RWPE1 (cell line): Measurements from ENCODE around the gene ZDHHC7.
"Not testable (repeated sequence)": the region's sequence is repeated elsewhere in the genome, so short reads cannot be mapped to it uniquely, and the experiment has no call there.

Source experiments
- CTCF ChIA-PET: fragments of 350-600 bp; sonication (Branson Sonifier 250); formaldehyde crosslinking; extraction: SDS; loops from one replicate; lab custom pipeline; 2021; lab: Yijun Ruan, JAX
- POLR2A ChIA-PET: fragments of 400-600 bp; formaldehyde crosslinking; extraction: SDS; loops from one replicate; lab custom pipeline; 2020; ENCODE audit warnings: antibody characterized with exemption; ENCODE audit not compliant: low non-redundant PET; lab: Yijun Ruan, JAX
- DNase-seq: peaks from one replicate; pipeline ENCODE4 v3.0.0; 2012; ENCODE audit warnings: low spot score
- H3K27ac ChIP-seq: fragments of 450-650 bp; 2 replicates; pipeline ENCODE4 v1.5.1; 2017
- TF ChIP-seq, protein P1 (sequence below): fragments of 450-650 bp; conservative IDR thresholded peaks from 2 replicates; pipeline ENCODE4 v1.5.1; 2017; ENCODE audit warnings: low read depth, mild to moderate bottlenecking

The ZDHHC7 gene

DNA sequence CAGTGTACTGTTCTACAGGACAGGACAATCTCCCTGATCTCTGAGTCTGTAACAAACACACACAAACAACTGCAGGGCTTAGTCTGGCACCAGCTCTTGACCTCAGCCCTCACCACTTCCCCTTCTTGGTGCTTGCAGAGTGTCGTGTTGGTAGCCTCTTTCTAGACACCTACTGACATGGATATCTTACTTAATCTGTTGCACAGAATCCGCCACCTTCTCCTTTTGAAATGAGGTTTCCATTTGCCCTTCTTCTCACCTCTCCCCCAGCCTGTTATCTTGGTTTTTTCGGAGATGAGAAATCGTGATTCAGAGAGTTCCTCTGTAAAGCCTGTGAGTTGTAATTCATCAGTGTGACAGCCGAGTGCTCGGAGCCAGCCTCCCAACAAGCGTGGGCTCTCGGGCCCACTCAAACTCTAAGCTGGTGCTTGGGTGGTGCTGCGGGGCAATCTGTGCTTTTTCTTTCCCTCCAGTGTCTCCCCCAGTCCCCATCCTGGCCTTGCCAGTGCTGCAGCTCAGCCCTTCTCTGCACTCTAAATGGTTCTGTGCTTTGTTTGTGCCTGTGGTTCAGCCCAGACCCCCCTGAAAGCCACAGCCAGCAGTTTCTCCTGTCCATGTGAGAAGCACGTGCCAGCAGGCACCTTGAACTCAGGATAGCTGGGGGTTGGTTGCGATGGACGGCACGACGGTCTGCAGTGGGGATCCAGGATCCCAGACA lies 44.3 kb upstream of the ZDHHC7 start:
- no peak for DNase-seq
- H3K27ac ChIP-seq, result no peak overlapping the region
- TF ChIP-seq, protein P1, sequence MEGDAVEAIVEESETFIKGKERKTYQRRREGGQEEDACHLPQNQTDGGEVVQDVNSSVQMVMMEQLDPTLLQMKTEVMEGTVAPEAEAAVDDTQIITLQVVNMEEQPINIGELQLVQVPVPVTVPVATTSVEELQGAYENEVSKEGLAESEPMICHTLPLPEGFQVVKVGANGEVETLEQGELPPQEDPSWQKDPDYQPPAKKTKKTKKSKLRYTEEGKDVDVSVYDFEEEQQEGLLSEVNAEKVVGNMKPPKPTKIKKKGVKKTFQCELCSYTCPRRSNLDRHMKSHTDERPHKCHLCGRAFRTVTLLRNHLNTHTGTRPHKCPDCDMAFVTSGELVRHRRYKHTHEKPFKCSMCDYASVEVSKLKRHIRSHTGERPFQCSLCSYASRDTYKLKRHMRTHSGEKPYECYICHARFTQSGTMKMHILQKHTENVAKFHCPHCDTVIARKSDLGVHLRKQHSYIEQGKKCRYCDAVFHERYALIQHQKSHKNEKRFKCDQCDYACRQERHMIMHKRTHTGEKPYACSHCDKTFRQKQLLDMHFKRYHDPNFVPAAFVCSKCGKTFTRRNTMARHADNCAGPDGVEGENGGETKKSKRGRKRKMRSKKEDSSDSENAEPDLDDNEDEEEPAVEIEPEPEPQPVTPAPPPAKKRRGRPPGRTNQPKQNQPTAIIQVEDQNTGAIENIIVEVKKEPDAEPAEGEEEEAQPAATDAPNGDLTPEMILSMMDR, result no peak
- ChIA-PET POLR2A (no interaction called here), CTCF (interaction anchor here (1.1 kb wide), 1 partner anchor 31 kb away, joined by 6 read pairs; no protein-coding TSS in a partner anchor)

DNA sequence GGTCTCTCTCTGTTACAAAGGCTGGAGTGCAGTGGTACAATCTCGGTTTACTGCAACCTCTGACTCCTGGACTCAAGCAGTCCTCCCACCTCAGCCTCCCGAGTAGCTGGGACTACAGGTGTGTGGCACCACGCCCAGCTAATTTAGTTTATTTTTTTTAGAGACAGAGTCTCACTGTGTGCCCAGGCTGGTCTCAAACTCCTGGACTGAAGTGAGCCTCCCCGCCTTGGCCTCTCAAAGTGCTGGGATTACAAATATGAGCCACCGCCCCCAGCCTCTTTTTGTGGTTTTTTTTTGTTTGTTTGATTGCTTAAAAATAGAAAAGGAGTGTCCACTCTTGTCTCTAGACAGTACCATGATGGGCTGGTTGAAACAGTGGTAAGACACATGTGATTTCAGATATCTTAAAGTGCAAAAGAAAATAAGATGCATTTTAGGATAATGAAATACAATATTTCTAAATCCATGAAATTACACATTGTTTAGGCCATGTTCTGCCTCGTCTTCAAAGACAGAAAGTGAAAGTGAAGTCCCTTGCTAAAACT lies 43.7 kb upstream of the ZDHHC7 start:
- ChIA-PET POLR2A (interaction anchor here (0.7 kb wide), 1 partner anchor 26 kb away, joined by 5 read pairs; no protein-coding TSS in a partner anchor), CTCF (no interaction called here)
- H3K27ac ChIP-seq, result no peak overlapping the region
- no peak for DNase-seq
- TF ChIP-seq, protein P1, result no peak

DNA sequence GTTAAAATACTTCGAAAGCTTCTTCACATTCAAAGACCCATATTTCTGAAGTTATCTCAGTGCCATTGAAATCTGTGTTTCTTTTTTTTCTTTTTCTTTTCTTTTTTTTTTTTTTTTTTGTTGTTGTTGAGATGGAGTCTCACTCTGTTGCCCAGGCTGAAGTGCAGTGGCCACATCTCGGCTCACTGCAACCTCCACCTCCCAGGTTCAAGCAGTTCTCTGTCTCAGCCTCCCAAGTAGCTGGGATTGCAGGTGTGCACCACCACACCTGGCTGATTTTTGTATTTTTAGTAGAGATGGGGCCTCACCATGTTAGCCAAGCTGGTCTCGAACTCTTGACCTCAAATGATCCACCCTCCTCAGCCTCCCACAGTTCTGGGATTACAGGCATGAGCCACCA lies 43.0 kb upstream of the ZDHHC7 start:
- ChIA-PET POLR2A (interaction anchor here (0.7 kb wide), 1 partner anchor 27 kb away, joined by 5 read pairs; no protein-coding TSS in a partner anchor), CTCF (interaction anchor here (0.6 to 0.7 kb wide), 2 partner anchors 11 to 259 kb away, joined by 4 to 5 read pairs; no protein-coding TSS in a partner anchor)
- H3K27ac ChIP-seq, DNase-seq: not testable (repeated sequence)

DNA sequence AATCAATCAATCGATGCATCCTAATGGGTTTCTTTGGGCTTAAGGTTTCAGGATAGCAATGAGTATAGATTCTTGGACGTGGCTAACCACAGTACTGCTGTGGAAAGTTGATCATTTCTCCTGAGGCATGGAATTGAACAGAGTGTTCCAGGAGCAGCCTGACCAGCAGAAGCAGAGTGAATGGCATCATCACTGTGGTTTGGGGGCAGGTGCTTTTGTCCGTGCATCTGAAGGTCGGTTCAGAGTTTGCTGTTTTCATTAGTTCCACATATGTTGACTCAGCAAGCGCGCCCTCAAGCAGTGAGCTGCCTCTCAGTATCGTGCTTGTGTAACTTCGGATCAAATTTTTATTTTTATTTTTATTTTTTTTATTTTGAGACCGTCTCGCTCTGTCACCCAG lies 41.2 kb upstream of the ZDHHC7 start:
- H3K27ac ChIP-seq, result no peak overlapping the region
- ChIA-PET CTCF (interaction anchor here (0.6 to 0.7 kb wide), 2 partner anchors 17 to 407 kb away, joined by 3 to 4 read pairs; no protein-coding TSS in a partner anchor), POLR2A (no interaction called here)
- DNase-seq, result no peak
- TF ChIP-seq, protein P1, result no peak

DNA sequence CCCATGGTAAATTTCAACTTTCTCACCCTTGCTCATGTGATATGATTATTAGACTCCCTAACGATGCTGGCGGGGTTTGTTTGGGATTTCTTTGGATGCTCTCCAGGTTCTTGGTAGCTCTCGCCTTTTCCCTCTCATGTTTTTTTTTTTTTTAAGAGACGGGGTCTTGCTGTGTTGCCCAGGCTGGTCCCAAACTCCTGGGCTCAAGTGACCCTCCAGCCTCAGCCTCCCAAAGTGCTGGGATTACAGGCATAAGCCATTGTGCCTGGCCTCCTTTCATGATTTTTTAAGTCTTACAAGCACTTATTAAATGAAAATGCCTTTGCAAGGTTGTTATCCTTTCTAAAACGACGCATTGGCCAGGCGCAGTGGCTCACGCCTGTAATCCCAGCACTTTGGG lies 40.3 kb upstream of the ZDHHC7 start:
- TF ChIP-seq, protein P1, result no peak
- ChIA-PET POLR2A (no interaction called here), CTCF (interaction anchor here (0.7 kb wide), 1 partner anchor 408 kb away, joined by 4 read pairs; no protein-coding TSS in a partner anchor)
- H3K27ac ChIP-seq, result no peak overlapping the region
- DNase-seq, result no peak

DNA sequence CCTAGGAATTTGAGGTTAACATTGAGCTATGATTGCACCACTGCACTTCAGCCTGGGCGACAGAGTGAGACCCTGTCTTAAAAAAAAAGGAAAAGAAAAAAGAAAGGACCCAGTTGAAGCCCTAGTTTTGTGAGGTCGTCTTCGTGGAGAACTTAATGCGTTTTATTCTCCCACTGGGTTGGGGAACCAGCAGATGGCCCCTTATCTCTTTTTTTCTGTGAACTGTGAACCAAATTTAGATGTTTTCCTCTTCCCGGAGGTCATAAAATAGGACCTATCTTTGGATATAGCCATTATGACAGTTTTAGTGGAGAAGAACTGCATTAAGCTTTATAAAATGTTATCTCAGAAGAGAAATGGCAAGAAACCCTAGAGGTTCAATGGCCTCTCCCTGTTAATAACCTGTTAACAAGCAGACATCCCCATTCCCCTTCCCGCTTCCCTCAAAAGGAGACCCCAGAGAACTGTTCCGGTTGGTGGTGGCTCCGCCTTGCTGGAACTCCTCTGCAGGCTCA lies 39.8 kb upstream of the ZDHHC7 start:
- no peak for DNase-seq
- ChIA-PET CTCF (interaction anchor here (0.5 to 0.7 kb wide), 2 partner anchors 228 to 295 kb away, joined by 3 read pairs; no protein-coding TSS in a partner anchor), POLR2A (no interaction called here)
- no peak overlapping the region for H3K27ac ChIP-seq
- TF ChIP-seq, protein P1, result no peak
